Pancreas (tissue), 10 donors: ENCODE measurements around the gene MBOAT2. TPM values are rescaled to one million over a fixed set of nuclear protein-coding genes. Genes with fewer than 3 reads are reported as not detected.

Source experiments
- ATAC-seq, 4 donors: fragments of 200-7000 bp; cut with Tn5 transposase; one replicate each; pipeline versions ENCODE4 v1.8.0 to v1.9.1; 2020; ENCODE audit warnings: mild to moderate bottlenecking in 4 of 4, moderate library complexity in 4 of 4
- DNase-seq, 6 donors: peaks; one replicate each; pipeline ENCODE4 v3.0.0-alpha.2; 2020
- FAIRE-seq: peaks from 2 replicates; lab custom pipeline; 2012; peaks lifted over from hg19 to GRCh38; lab: Jason Lieb, UNC
- H3K27ac ChIP-seq, 4 donors: fragments of 200-600 bp; sonication (generic); 1 replicate in 3 of 4; 2 replicates in 1 of 4; pipeline versions ENCODE4 v1.5.0 to v1.8.0; 2020
- H3K27me3 ChIP-seq, 4 donors: fragments of 200-600 bp; one replicate each; pipeline ENCODE4 v1.8.0; 2021
- H3K36me3 ChIP-seq, 3 donors: fragments of 200-600 bp; sonication (generic) in 1 of 3; one replicate each; pipeline versions ENCODE4 v1.5.0 to v1.8.0; 2020 to 2021
- H3K4me1 ChIP-seq, 3 donors: fragments of 200-600 bp; one replicate each; pipeline ENCODE4 v1.8.0; 2021
- H3K4me3 ChIP-seq, 4 donors: fragments of 200-600 bp; sonication (generic) in 2 of 4; one replicate each; pipeline versions ENCODE4 v1.5.0 to v1.8.0; 2020 to 2021
- H3K9me3 ChIP-seq, 4 donors: fragments of 200-600 bp; one replicate each; pipeline ENCODE4 v1.8.0; 2021
- WGBS, 2 donors: extraction: QIAGEN DNeasy Blood & Tissue Kit; methylation state at CpG; one replicate each; pipeline ENCODE4 v1.1.7; 2013; 5-methylcytosine and 5-hydroxymethylcytosine counted together
- intact Hi-C, 3 donors: fragments of 100-400 bp; cut with DNase I; formaldehyde crosslinking; loops; one replicate each; pipeline versions ENCODE4 v1.11.1 to v1.14.2; 2022
- polyA plus RNA-seq, 2 donors: library from polyadenylated mRNA; stranded (reverse); fragments of 200-250 nt; gene quantifications; one replicate each; pipeline ENCODE4 v1.2.3, GENCODE V29; 2013
- total RNA-seq, 6 donors: library from RNA; stranded (reverse); fragmentation: NEBNext Ultra II Directional in 4 of 6; extraction: Animal tissue kit (Norgen Biotek cat#: 25700) in 4 of 6; gene quantifications; one replicate each; pipeline versions ENCODE4 v1.2.1 to v1.2.4, GENCODE V29; 2021 to 2023
- TF ChIP-seq, protein P1 (sequence below), 4 donors: fragments of 200-600 bp; sonication (generic) in 3 of 4; IDR thresholded peaks; one replicate each; pipeline versions ENCODE4 v1.5.0 to v1.8.0; 2021; ENCODE audit warnings: antibody characterized with exemption in 4 of 4
- donor health status: healthy with polysubstance abuse.
- donor health status: DM: no; HTN: no; CAD: no; lungs with moderate emphysema.
- donor health status: DM: no; HTN: no; CAD: no.
- donor health status: control.
- donor health status: control.
- donor health status: Bipolar disorder and iron deficiency.
- donor health status: DM: yes; HTN: yes; CAD: no.
- donor health status: DM: no; HTN: no; CAD: no.
- donor health status: DM: no; HTN: no; CAD: no.
- donor health status: DM: yes; HTN: yes; CAD: no.

Gene MBOAT2
- total and polyA plus RNA-seq, 8 donors = 1.2 to 5.7 (median 2.5) TPM

DNA sequence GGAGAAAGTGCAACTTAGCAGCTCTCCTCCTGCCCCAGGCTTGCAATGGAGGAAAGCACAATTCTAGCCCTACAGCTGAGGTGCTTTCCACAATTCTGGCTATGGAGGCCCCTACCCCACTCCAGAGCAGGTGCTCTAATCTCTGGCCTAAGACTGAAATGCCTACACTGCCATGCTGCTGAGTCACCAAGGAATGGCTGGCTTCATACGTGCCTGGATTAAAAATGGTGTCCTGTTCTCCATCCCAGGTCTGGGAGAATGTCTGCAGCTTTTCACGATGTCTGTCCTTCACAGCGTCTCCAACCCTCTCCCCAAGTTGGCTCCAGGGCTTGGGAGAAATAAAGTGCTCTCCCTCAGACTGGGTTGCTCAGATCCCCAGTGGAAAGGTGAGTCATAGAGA is 48.5 kb downstream of the MBOAT2 start:
- TF ChIP-seq, protein P1, sequence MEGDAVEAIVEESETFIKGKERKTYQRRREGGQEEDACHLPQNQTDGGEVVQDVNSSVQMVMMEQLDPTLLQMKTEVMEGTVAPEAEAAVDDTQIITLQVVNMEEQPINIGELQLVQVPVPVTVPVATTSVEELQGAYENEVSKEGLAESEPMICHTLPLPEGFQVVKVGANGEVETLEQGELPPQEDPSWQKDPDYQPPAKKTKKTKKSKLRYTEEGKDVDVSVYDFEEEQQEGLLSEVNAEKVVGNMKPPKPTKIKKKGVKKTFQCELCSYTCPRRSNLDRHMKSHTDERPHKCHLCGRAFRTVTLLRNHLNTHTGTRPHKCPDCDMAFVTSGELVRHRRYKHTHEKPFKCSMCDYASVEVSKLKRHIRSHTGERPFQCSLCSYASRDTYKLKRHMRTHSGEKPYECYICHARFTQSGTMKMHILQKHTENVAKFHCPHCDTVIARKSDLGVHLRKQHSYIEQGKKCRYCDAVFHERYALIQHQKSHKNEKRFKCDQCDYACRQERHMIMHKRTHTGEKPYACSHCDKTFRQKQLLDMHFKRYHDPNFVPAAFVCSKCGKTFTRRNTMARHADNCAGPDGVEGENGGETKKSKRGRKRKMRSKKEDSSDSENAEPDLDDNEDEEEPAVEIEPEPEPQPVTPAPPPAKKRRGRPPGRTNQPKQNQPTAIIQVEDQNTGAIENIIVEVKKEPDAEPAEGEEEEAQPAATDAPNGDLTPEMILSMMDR (IDR thresholded peaks at IDR 0.05) = no peak
- H3K36me3 ChIP-seq = no peaks in the 10 kb centered on the region
- intact Hi-C loops = no loop called here
- no peak for DNase-seq
- no peak for ATAC-seq
- no peaks in the 10 kb centered on the region for H3K9me3 ChIP-seq
- no peak overlapping the region for H3K4me3 ChIP-seq
- H3K27me3 ChIP-seq = no peaks in the 10 kb centered on the region
- 85 to 87% methylated on average over 3 of the region's 3 CpGs for WGBS, 2 donors
- H3K27ac ChIP-seq = no peak overlapping the region
- no peaks in the 10 kb centered on the region for H3K4me1 ChIP-seq
- no peak for FAIRE-seq

DNA sequence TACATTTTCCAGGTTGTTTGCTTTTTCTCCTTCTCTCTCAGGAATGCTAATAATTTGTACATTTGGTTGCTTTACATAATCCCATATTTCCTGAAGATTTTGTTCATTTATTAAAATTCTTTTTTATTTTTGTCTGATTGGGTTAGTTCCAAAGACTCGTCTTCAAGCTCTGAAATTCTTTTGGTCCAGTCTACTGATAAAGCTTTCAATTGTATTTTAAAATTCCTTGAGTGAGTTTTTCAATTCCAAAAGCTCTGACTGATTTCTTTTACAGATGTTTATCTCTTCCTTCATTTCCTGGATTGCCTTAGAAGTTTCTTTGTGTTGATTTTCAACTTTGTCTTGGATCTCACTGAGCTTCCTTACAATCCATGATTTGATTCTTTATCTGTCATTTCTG is 50.0 kb downstream of the MBOAT2 start:
- Histone ChIP-seq H3K36me3 (no peaks in the 10 kb centered on the region), H3K27me3 (no peaks in the 10 kb centered on the region), H3K27ac (no peak overlapping the region), H3K4me3 (no peak overlapping the region), H3K4me1 (no peaks in the 10 kb centered on the region), H3K9me3 (no peaks in the 10 kb centered on the region)
- FAIRE-seq = no peak
- TF ChIP-seq, protein P1 (IDR thresholded peaks at IDR 0.05) = no peak
- intact Hi-C loops = no loop called here
- 74 to 80% methylated on average over 1 of the region's 1 CpG for WGBS, 2 donors
- DNase-seq = no peak
- no peak for ATAC-seq

DNA sequence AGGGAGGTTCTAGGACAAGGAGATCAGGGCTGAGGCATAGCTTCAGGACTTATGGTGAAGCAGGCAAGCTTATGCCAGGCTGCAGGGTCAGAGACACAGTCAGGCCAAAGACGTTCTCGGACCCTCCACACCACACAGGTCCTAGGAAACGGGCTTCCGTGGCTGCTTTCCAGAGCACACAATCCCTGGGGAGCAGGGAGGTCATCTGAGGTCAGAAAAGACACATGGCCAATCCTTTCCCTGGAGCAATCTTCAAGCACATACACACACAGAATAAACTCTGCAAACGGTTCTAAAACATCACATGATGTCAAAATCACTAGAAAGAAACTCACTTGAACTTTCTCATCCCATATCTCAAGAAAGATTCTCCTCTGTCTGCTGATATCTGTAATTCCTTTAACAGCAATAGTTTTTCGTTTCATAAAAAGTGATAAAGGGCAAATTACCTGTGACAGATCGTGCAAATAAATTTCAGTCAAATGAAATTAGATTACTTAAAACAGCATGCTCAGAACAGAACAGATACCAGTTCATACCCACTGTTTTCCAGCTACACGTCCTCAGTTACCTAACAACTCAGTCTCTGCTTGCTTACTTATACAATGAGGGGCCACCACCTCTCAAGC is 63.9 kb downstream of the MBOAT2 start:
- WGBS, 2 donors = 60 to 76% methylated on average over 8 of the region's 8 CpGs

DNA sequence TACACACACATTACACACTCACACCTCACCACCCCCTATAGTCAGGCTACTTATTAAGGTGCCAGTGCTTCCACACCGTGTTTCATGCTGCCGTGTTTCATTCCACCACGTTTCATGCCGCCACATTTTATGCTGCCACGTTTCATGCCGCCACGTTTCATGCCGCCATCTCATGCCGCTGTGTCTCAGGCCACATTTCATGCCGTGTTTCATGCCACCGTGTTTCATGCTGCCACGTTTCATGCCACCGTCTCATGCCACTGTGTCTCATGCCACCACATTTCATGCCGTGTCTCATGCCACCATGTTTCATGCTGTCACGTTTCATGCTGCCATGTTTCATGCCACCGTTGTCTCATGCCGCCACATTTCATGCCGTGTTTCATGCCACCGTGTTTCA is 65.1 kb downstream of the MBOAT2 start:
- ATAC-seq = no peak
- Histone ChIP-seq H3K4me3 (no peak overlapping the region), H3K9me3 (no peaks in the 10 kb centered on the region), H3K36me3 (no peaks in the 10 kb centered on the region), H3K4me1 (no peaks in the 10 kb centered on the region), H3K27me3 (no peaks in the 10 kb centered on the region), H3K27ac (no peak overlapping the region)
- no peak for DNase-seq
- TF ChIP-seq, protein P1 (IDR thresholded peaks at IDR 0.05) = no peak
- WGBS, 2 donors = 90 to 95% methylated on average over 19 of the region's 19 CpGs
- intact Hi-C loops = no loop called here
- no peak for FAIRE-seq

More for the DNA sequence above, 63.9 kb downstream of the MBOAT2 start:
- H3K9me3 ChIP-seq = no peaks in the 10 kb centered on the region
- FAIRE-seq (no peak), DNase-seq (no peak), ATAC-seq (no peak)
- no peaks in the 10 kb centered on the region for H3K36me3 ChIP-seq
- no peaks in the 10 kb centered on the region for H3K4me1 ChIP-seq
- no peaks in the 10 kb centered on the region for H3K27me3 ChIP-seq
- H3K4me3 ChIP-seq = no peak overlapping the region
- H3K27ac ChIP-seq = no peak overlapping the region
- TF ChIP-seq, protein P1 (IDR thresholded peaks at IDR 0.05) = no peak
- intact Hi-C loops = no loop called here

DNA sequence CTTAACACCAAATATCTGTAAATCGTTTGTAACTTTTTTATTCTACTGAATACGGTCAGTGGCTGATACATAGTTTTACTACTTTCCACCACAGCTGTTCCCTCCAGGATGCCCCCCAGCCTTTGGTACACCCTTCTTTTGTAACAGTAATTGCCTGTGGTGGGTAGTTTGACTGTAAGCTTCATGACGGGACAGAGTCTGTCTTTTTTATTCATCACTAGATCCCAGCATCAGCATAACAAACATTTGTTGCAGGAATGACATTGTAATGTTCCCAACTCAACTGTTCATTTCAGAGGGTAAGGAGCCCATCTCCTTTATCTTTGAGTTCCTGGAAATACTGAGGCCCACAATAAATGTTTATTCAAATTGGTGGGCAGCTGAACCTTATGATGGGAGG is 67.5 kb downstream of the MBOAT2 start:
- Histone ChIP-seq H3K27me3 (no peaks in the 10 kb centered on the region), H3K4me3 (no peak overlapping the region), H3K9me3 (no peaks in the 10 kb centered on the region), H3K27ac (no peak overlapping the region), H3K36me3 (no peaks in the 10 kb centered on the region), H3K4me1 (no peaks in the 10 kb centered on the region)
- TF ChIP-seq, protein P1 (IDR thresholded peaks at IDR 0.05) = no peak
- 73 to 80% methylated on average over 3 of the region's 3 CpGs for WGBS, 2 donors
- FAIRE-seq = no peak
- ATAC-seq = no peak
- intact Hi-C loops = no loop called here
- DNase-seq = no peak
